ENCODE results near the gene MYLK2.

The MYLK2 gene

DNA sequence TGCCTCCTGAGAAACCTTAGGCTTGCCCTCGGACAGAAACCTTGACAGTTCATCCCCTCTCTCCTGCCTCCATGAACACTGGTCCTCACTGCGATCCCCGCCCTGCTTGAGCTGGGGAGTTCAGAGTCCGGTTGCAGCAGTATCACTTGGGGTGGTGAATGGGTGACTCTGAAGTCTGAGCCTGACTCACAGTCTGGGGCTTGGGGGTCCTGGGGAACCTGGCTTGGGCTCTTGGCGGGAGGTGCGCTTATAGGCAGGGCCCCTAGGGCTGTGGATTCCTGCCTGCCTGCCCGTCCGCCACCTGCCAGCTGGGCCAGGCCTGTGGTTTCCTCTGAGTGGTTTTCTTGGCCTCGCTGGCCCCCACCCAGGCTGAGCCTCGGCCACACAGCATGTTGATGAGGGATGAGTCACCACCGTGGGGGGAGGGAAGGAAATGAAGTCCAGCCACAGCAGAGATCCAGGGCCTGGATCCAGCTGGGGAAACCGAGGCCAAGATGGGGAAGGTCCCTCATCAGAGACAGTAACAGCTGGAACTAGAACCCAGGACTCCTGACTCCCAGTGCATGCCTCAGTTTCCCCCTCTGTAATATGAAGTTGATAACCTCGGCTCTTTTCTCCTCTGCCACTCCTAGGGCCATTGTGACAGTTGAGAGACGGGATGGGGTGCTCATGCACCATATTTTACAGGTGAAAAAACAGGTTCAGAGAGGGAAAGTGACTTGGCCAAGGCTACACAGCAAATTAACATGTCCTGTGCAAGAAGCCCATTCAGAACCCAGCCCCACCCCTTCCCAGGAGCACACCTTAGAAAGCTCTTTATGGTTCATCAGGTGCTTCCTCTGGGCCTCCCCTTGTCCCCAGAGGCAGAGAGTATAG, 17.1 kb downstream of the MYLK2 start:
- DNase-seq (ENCODE audit: low spot score) = peak; percentile 63

GRCh38 chr20:31836853-31837608, 17.9 kb downstream of the MYLK2 start:
- no peak for DNase-seq (ENCODE audit: low spot score)

DNA sequence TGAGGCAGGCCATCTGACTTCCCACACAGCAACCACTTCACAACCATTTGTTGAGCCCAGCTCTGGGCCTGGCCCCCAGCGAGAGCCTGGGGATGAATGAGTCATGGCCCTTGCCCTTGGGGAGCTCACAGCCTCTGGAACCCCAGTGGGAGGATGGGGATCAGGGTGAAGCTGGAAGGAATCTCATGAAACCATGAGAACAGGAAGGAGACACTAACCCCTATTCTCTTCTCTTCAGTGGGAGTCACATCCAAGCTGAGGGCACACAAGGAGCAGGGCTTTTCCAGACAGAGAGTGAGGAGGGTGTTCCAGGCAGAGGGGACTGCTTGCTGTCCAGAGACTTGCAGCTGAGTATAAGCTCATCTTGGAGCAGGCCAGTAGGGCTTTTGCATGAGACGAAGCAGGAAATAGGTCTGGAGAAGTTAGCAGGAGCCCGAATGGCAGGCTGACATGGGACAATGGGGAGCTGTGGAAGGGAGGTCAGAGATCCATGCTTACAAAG, 18.8 kb downstream of the MYLK2 start:
- no peak for DNase-seq (ENCODE audit: low spot score)

DNA sequence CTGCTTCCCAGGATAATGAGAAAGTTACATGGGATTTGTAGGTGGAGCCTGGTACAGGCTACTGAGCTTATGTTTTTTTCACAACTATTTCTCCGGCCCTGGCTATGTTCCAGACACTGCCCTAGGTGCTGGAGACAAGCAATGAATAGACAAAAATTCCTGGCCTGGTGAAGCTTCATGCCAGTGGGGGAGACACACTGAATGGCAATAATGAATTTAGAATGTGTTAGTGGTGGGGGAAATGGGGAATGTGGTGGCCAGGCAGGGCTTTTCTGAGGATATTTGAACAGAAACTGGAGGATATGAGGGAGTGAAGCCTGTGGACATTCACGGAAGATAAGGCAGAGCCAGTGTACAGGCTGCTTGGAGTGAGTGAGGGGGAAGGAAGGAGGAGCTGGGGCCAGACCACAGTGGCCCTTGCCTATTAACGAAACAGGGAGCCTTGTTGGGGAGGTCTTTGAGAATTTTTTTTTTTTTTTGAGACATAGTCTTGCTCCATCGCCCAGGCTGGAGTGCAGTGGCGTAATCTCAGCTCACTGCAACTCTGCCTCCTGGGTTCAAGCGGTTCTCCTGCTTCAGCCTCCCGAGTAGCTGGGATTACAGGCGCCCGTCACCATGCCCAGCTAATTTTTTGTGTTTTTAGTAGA, 19.6 kb downstream of the MYLK2 start:
- no peak for DNase-seq (ENCODE audit: low spot score)

DNA sequence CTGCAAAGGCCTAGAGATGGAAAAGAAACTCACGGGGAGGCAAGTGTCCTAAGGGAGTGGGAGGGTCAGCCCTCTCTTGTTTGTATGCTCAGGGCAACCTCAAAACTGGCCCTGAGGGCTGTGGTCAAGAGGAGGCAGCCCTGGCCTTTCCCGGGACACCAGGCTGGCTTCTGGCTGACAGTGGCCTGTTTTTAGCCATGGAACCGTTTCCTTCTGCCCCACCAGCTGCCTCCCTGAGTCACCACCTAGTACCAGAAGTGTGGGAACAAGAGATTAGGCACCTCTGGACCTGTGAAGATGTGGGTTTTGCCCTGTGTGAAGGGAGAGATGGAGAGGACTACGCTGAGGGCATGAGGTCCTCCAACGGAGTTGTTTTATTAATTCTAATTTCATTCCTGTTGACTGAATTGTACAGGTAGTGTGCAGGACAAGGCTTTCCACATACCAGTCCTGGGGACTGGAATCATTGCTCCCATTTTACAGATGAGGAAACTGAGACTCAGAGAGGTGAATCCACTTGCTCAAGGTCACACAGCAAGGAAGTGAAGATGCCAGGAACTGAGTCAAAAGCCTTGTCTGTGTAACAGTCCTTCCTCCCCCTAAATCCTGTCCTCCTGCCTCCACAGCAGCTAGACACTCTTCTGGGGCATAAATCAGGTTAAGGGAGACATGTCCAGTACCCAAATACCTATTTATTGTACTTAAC, 20.8 kb downstream of the MYLK2 start:
- DNase-seq (ENCODE audit: low spot score) = no peak

GRCh38 chr20:31840906-31841816, 22.0 kb downstream of the MYLK2 start:
- DNase-seq (ENCODE audit: low spot score) = no peak

GRCh38 chr20:31841928-31842327, 22.8 kb downstream of the MYLK2 start:
- DNase-seq (ENCODE audit: low spot score) = no peak

DNA sequence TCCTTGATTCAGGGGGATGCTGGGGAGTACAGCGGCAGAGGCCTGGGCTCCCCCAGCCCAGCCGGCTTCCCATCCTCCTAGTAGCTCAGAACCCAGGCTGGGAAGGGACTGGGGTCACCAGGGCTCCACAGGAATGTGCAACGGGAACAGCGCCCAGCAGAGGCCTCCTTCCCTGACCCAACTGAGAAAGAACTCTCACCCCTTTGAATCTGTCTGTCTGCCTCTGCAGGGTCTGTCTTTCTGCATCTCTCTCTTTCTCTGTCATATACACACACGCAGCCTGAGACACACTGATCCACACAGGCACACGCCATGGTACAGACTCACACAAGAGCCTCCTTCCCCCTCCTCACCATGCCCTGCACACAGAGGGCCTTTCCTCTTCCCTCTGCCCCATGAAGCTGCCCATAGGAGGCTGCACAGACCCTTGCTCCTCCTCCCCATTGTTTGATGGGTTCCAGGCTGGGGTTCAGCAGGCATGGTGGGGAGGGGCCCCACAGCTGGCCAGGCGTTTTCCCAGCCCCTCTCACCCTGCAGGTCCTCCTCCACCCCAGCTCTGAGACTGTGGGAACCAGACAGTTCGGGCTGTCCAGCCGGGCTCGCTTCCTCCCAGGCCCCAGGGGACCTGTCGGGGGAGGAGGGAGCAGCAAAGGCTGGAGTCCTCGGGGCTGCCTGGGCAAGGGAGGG, 23.5 kb downstream of the MYLK2 start:
- DNase-seq (ENCODE audit: low spot score) = peak; percentile 57

- no peak for DNase-seq (ENCODE audit: low spot score)
These were observed 24.1 kb downstream of the MYLK2 start for GRCh38 chr20:31843288-31843687.

DNA sequence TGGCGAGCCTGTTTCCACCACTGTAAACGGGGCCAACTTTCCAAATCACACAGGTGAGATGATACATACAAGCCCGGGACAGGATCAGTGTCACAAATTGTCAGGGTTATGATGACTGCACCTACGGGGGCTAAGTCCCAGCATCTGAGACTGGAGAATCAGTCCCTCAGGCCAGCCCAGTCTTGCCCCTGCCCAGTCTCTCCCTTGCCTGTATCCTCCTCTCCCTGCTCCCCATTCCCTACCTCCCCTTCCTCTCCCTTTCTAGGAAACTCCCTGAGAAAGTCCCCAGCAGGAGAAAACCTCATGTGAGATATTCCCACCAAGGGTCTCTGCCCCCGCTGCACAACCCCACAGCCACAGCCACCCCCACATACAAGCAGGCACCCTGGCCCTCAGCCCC, 24.7 kb downstream of the MYLK2 start:
- no peak for DNase-seq (ENCODE audit: low spot score)

DNA sequence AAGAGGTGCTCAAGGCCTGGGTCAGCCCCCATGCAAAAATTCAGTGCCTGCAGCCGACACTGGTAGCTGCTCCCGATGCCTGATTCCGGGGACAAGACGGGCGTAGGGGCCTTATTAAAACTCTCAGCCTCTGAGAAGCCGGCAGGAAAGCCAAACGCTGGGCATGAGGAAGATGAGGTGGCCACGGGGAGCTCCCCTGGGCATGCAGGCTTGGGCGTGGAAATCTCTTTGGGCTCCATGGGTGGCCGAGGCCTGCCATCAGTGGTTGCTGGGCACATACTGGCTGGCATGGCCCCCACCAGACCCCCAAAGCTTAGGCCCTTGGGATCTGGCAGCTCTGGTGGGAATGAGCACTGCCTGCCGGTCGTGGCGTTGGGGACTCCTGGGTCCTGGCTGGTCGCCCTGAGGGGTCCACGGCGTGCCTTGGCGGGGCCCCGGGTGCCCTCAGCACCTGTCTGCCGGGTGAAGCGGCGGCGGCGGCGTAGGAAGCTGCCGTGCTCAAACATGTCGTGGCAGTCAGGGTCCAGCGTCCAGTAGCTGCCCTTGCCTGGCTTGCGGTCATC, 25.7 kb downstream of the MYLK2 start:
- DNase-seq (ENCODE audit: low spot score) = no peak

DNA sequence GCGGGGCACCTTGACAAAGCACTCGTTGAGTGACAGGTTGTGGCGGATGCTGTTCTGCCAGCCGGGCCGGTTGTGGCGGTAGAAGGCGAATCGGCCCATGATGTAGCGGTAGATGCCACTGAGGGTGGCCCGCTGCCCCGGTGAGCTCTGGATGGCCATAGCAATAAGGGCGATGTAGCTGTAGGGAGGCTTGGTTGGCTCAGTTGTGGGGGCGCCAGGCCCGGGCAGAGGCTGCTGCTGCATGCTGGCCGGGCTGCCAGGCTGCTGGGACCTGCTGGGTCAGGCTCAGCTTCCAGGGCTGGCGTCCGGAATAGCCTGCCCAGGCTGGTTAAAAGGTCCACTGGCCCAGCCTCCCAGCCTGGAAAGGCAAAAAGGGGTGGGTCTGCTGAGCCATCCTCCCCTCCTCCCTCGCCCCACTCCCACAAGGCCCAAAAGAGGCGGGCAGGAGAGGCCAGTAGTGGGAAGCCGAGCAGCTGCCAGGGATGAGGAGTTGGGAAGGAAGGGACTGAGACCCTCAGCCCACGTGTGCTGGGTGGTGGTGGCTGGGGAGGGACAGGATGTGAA, 26.2 kb downstream of the MYLK2 start, which contains the start of gene FOXS1:
Gene FOXS1 (minus strand): TSS at position 305 of the 564 bp plus-strand sequence. CDS start 62 bp downstream, at position 243.
- peak; percentile 65 for DNase-seq (ENCODE audit: low spot score)

DNA sequence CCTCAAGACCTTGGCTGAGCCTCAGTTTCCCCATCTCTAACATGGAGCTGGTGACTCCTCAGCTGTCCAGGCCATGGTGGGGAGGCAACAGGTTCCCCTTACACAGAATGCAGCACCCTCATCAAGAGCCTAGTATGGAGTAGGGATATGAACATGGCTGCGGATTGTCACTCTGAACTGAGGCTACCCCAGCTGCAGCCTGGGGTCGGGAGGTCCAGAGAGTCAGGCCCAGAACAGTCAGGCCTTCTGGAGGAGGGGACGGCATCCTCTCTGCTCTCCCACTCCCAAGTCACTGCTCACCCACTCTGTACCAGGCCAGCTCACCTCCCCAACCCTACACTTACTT, 27.6 kb downstream of the MYLK2 start:
- DNase-seq (ENCODE audit: low spot score) = no peak

- no peak for DNase-seq (ENCODE audit: low spot score)
These were observed 29.2 kb downstream of the MYLK2 start for GRCh38 chr20:31848088-31848999.

DNA sequence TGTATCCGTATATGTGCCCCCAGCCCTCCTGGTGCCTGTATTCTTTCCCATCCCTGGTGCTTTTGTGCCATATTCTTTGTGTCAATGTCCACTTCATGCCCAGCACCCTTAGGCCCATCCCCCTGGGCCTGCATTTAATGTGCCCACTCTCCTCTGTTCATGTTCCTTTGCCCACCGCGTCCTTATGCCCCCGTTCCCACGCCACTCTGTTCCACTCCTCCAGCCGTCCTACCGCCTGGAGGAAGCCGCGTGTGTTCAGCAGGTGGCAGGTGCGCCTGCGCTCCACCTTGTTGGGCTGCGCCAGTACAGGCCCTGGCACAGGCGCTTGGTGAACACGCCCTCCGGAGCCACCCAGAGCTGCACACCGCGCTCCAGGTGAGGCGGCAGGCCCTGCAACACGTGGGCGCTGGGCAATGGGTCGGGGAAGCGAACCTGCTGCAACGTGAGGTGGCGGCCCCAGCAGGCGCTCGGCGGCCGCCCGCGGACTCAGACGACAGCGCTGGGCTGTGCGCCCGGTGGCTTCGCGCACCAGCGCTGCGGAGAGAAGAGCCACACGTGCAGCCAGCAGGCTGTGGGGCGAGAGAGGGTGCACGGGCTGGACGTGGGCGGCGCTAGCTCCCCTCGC, 30.3 kb downstream of the MYLK2 start:
- DNase-seq (ENCODE audit: low spot score) = peak; percentile 46

DNA sequence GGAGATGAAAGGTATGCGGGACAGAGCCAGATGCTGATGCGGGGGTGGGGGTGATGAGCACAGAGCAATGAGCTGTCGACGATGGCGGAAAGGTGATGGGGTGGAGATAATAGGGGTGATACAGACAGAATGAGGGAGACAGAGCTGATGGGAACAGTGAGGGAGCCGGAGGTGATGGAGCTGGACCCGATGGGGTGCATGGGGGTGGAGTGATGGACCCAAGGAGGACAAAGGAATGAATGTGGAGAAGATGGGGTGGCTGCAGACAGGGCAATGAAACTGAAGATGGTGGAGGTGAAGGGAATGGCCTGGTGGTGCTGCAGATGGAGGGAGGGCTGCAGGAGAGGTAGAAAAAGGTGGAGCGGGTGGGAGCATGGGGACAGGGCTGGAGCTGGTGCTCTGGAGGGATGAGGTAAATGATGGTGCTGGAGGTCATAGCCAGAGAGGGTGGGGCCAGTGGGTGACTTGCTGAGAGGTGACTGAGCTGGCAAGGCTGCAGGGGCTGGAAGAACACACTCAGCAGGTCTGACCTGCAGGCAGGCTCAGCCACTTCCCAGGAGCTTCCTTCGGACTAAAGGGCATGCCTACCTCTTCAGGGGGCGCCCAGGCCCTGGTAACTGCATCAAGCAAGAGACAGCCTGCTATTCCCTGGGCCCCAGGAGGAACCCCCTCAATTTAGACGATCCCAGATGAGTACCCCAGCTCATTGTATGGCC, 32.2 kb downstream of the MYLK2 start:
- DNase-seq (ENCODE audit: low spot score) = no peak

DNA sequence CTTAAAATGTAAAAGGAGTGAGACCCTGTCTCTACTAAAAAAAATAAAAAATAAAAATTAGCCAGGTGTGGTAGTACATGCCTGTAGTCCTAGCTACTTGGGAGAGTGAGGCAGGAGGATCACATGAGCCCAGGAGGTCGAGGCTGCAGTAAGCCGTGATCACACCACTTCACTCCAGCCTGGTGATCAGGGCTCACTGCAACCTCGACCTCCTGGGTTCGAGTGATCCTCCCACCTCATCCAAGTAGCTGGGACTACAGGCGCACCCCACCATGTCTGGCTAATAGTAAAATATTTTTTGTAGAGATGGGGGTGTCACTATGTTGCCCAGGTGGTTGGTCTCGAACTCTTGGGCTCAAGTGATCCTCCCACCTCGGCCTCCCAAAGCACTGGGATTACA, 34.3 kb downstream of the MYLK2 start:
- no peak for DNase-seq (ENCODE audit: low spot score)
